ENCODE measurements around the gene RAD18. TPM values are rescaled to one million over a fixed set of nuclear protein-coding genes. Genes with fewer than 3 reads are reported as not detected.

The RAD18 gene
- total and polyA plus RNA-seq, 9 of the 15 experiments (the other 6 are each of a cell fraction or from before 2014, with no cell fraction given), result 19.2 to 49.4 (median 34.4) TPM

DNA sequence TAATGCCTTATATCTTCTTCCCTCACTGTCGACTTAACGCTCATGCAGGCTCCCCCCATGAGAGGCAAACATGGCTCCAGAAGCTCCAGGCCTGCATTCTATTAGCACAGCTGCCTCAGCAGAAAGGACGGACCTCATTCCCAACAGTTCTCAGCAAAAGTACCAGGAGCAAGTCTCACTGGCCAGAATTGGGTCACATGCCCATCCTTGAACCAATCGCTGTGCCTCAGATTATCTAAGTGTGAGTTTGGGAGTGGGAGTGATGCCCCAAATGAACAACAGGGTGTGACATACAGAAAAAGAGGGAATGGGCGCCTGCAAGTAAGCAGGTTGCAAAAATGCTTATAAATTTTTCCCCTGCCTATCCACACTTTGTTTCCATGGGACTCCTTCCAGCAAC is 4.3 kb upstream of the RAD18 start:
- H3K9ac ChIP-seq (ENCODE audit: insufficient read depth in 1 of 2, low read depth in 2 of 2, low read length in 2 of 2), result no peak overlapping the region
- in situ Hi-C loops (cut with MboI), result no loop called here

More for the DNA sequence above, 4.3 kb upstream of the RAD18 start:
- 3% methylated on average over 5 of the region's 5 CpGs for WGBS (ENCODE audit: insufficient coverage, low coverage, missing lambda C conversion rate)
- intact Hi-C loops (cut with micrococcal nuclease), result no loop called here
- Histone ChIP-seq H3K9me1 (ENCODE audit: control insufficient read depth, insufficient read depth, low read length) (no peaks in the 10 kb centered on the region), H3K27me3 (ENCODE audit: control insufficient read depth in 2 of 2, insufficient read depth in 2 of 2, low read length in 2 of 2) (peaks cover 3 to 14% of the 10 kb centered on the region in 2 experiments; a peak in 4 of 5 replicates), H3K4me3 (no peak overlapping the region), H3K36me3 (ENCODE audit: control insufficient read depth, insufficient read depth, low read length) (no peaks in the 10 kb centered on the region), H4K20me1 (replicated peaks; ENCODE audit: control insufficient read depth, insufficient read depth, low read length) (no peaks in the 10 kb centered on the region), H3K9me3 (replicated peaks; ENCODE audit: control insufficient read depth, insufficient read depth, low read depth, low read length) (no peaks in the 10 kb centered on the region), H3K27ac (ENCODE audit: extremely low read depth, low read depth, low read length) (no peak overlapping the region), H2AFZ (ENCODE audit: low read depth, low read length) (peak overlapping the region; percentile 36; the same call in 1 of the 2 replicates), H3K4me2 (ENCODE audit: insufficient read depth, low read length) (no peak overlapping the region), H3K79me2 (ENCODE audit: control insufficient read depth, insufficient read depth, low read length) (peaks cover 7% of the 10 kb centered on the region), H3K4me1 (replicated peaks in 1 of 2; ENCODE audit: control insufficient read depth in 2 of 2, insufficient read depth in 2 of 2, low read length in 2 of 2) (peaks cover 0 to 4% of the 10 kb centered on the region in 2 experiments; a peak in 3 of 5 replicates)
- DNase-seq (ENCODE audit: extremely low read depth in 1 of 4, low spot score in 3 of 4) (peak in 1 of 4 experiments; percentile 22), FAIRE-seq (peak; percentile 48), ATAC-seq (no peak)
- no TSS peak for BruUV-seq (replicated peaks)
- ChIA-PET POLR2A (interaction anchor here (0.6 kb wide), 1 partner anchor 16 kb away, joined by 3 read pairs; no protein-coding TSS in a partner anchor), CTCF (ENCODE audit: low intra/inter-chr PET ratio) (no interaction called here)
- TF ChIP-seq, protein P1, sequence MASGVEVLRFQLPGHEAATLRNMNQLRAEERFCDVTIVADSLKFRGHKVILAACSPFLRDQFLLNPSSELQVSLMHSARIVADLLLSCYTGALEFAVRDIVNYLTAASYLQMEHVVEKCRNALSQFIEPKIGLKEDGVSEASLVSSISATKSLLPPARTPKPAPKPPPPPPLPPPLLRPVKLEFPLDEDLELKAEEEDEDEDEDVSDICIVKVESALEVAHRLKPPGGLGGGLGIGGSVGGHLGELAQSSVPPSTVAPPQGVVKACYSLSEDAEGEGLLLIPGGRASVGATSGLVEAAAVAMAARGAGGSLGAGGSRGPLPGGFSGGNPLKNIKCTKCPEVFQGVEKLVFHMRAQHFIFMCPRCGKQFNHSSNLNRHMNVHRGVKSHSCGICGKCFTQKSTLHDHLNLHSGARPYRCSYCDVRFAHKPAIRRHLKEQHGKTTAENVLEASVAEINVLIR (CRISPR knock-in tag; IDR thresholded peaks at IDR 0.05), result no peak
- TF ChIP-seq, protein P2, sequence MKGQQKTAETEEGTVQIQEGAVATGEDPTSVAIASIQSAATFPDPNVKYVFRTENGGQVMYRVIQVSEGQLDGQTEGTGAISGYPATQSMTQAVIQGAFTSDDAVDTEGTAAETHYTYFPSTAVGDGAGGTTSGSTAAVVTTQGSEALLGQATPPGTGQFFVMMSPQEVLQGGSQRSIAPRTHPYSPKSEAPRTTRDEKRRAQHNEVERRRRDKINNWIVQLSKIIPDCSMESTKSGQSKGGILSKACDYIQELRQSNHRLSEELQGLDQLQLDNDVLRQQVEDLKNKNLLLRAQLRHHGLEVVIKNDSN (CRISPR knock-in tag; IDR thresholded peaks at IDR 0.05), result peak; percentile 89
- TF ChIP-seq FOXM1 (IDR thresholded peaks at IDR 0.05; ENCODE audit: low read depth) (no peak), FOXM1 (CRISPR knock-in tag; IDR thresholded peaks at IDR 0.05; ENCODE audit: low read depth) (no peak), HMG20B (CRISPR knock-in tag; IDR thresholded peaks at IDR 0.05) (no peak), RAD51 (IDR thresholded peaks at IDR 0.05; ENCODE audit: borderline replicate concordance, low read depth) (peak; percentile 78), TAF7 (tag; IDR thresholded peaks at IDR 0.05) (no peak), ZFP1 (CRISPR knock-in tag; IDR thresholded peaks at IDR 0.05) (no peak), DIDO1 (tag; IDR thresholded peaks at IDR 0.05; ENCODE audit: low read depth) (no peak), TBP (optimal IDR thresholded peaks at IDR 0.05; ENCODE audit: low read depth, low read length) (peak; percentile 30), NFATC3 (IDR thresholded peaks at IDR 0.05) (no peak), USF2 (CRISPR knock-in tag; IDR thresholded peaks at IDR 0.05) (peak; percentile 89)
- TF ChIP-seq, protein P3, sequence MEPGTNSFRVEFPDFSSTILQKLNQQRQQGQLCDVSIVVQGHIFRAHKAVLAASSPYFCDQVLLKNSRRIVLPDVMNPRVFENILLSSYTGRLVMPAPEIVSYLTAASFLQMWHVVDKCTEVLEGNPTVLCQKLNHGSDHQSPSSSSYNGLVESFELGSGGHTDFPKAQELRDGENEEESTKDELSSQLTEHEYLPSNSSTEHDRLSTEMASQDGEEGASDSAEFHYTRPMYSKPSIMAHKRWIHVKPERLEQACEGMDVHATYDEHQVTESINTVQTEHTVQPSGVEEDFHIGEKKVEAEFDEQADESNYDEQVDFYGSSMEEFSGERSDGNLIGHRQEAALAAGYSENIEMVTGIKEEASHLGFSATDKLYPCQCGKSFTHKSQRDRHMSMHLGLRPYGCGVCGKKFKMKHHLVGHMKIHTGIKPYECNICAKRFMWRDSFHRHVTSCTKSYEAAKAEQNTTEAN (CRISPR knock-in tag; IDR thresholded peaks at IDR 0.05), result no peak
